ENCODE results near the gene FYB2. TPM values are rescaled to one million over a fixed set of nuclear protein-coding genes. Genes with fewer than 3 reads are reported as not detected.

Gene FYB2
- total and polyA plus RNA-seq, 4 donors = 1.5 TPM; not detected in 3

DNA sequence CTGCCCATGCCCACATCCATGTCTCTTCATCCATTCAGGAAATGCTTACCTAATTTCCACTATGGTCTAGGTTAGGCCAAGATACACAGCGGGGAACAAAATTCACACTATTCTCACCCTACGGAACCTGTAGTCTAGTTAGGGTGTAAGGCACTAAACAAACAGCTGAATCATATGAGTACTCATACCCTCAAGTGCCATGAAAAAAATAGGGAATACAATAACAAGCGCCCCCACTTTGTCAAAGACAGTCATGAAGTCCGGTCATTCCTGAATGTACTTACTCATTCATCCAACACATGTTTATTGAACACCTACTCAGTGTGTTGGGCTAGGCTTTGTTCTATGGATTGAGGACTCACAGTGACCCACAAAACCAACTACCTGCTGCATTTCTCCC lies 6.2 kb upstream of the FYB2 start:
- Histone ChIP-seq H3K4me3 (ENCODE audit: low read length in 2 of 2) (no peak overlapping the region), H3K27ac (ENCODE audit: low read depth in 1 of 2, low read length in 2 of 2) (no peak overlapping the region), H3K36me3 (ENCODE audit: control insufficient read depth in 1 of 2, insufficient read depth in 2 of 2, low read length in 1 of 2) (no peaks in the 10 kb centered on the region), H3K27me3 (ENCODE audit: control insufficient read depth in 1 of 2, insufficient read depth in 2 of 2, low read length in 1 of 2) (peaks cover 0 to 3% of the 10 kb centered on the region in 2 donors), H3K4me1 (ENCODE audit: control insufficient read depth in 1 of 2, insufficient read depth in 2 of 2, low read length in 2 of 2) (no peaks in the 10 kb centered on the region), H3K9me3 (ENCODE audit: control insufficient read depth, low read length) (no peaks in the 10 kb centered on the region)
- intact Hi-C loops (cut with DNase I) = loop anchor here in 1 of 2 donors (10.0 kb wide), 2 partner anchors 1541 to 1691 kb away; no protein-coding TSS in a partner anchor
- no peak for ATAC-seq (ENCODE audit: low FRiP score)
- no peak for DNase-seq
- 68 to 83% methylated on average over 4 of the region's 4 CpGs for WGBS, 2 donors

DNA sequence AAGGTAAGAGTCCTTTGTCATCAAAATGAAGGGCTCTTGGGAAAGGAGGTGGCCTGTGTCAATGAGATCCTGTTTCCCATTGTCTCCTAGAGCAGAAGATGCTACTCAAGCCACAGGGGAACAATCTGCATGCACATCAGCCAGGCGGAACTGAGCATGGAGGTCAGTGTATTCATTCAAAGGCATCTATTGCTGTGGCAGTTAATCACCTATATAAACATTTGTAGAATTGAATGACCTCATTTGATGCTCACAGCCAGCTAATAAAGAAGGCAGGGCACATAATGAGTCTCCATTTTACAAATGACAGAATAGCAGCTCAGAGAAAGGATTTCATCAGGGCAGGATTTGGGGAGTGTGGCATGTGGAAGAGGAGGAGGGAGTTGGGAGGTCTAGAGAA lies 5.7 kb upstream of the FYB2 start:
- Histone ChIP-seq H3K9me3 (ENCODE audit: control insufficient read depth, low read length) (no peaks in the 10 kb centered on the region), H3K27me3 (ENCODE audit: control insufficient read depth in 1 of 2, insufficient read depth in 2 of 2, low read length in 1 of 2) (peaks cover 0 to 3% of the 10 kb centered on the region in 2 donors), H3K36me3 (ENCODE audit: control insufficient read depth in 1 of 2, insufficient read depth in 2 of 2, low read length in 1 of 2) (no peaks in the 10 kb centered on the region), H3K4me3 (ENCODE audit: low read length in 2 of 2) (no peak overlapping the region), H3K27ac (ENCODE audit: low read depth in 1 of 2, low read length in 2 of 2) (no peak overlapping the region), H3K4me1 (ENCODE audit: control insufficient read depth in 1 of 2, insufficient read depth in 2 of 2, low read length in 2 of 2) (no peaks in the 10 kb centered on the region)
- ATAC-seq (ENCODE audit: low FRiP score) (no peak), DNase-seq (no peak)
- WGBS, 2 donors = 87 to 93% methylated on average over 1 of the region's 1 CpG
- intact Hi-C loops (cut with DNase I) = loop anchor here in 1 of 2 donors (10.0 kb wide), 2 partner anchors 1540 to 1690 kb away; no protein-coding TSS in a partner anchor

DNA sequence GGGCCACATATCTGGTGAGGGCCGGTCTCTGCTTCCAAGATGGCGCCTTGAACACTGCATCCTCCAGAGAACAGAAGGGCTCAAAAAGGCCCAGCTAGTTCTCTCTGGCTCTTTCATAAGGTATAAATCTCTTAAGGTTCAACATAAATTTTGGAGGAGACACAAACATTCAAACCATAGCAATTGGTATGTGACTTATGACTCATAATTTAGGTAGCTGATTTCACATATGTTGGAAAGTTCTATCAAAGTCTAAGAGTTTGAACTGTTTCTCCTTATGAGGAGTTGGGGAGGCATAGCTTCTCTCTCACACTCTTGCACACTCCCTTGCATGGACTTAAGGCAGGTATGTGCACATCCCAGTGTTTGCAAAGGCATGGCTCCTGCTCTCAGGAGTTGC lies 5.1 kb upstream of the FYB2 start:
- ATAC-seq (ENCODE audit: low FRiP score) = no peak
- Histone ChIP-seq H3K4me1 (ENCODE audit: control insufficient read depth in 1 of 2, insufficient read depth in 2 of 2, low read length in 2 of 2) (no peaks in the 10 kb centered on the region), H3K27ac (ENCODE audit: low read depth in 1 of 2, low read length in 2 of 2) (no peak overlapping the region), H3K27me3 (ENCODE audit: control insufficient read depth in 1 of 2, insufficient read depth in 2 of 2, low read length in 1 of 2) (peaks cover 0 to 3% of the 10 kb centered on the region in 2 donors), H3K9me3 (ENCODE audit: control insufficient read depth, low read length) (no peaks in the 10 kb centered on the region), H3K36me3 (ENCODE audit: control insufficient read depth in 1 of 2, insufficient read depth in 2 of 2, low read length in 1 of 2) (no peaks in the 10 kb centered on the region), H3K4me3 (ENCODE audit: low read length in 2 of 2) (no peak overlapping the region)
- intact Hi-C loops (cut with DNase I) = loop anchor here in 1 of 2 donors (10.0 kb wide), 2 partner anchors 1539 to 1689 kb away; no protein-coding TSS in a partner anchor
- DNase-seq = no peak
- 73 to 90% methylated on average over 2 of the region's 2 CpGs for WGBS, 2 donors

DNA sequence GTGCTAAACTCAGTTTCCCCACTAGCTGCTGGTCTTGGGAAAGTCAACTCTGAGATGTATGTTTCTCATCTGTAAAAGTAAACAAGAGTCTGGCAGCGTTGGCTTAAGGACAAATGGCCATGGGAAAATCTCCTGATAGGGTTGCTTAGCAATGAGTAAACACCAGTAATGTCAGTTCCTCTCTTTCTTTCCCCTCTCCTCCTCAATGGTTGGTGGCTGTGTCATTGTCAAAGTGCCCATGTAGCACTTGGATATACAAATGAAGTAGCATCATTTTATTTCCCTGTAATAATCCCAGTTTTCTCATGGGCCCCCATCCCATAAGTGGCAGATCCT lies 2.2 kb upstream of the FYB2 start:
- intact Hi-C loops (cut with DNase I) = loop anchor here in 1 of 2 donors (10.0 kb wide), 2 partner anchors 1537 to 1687 kb away; no protein-coding TSS in a partner anchor
- no peak overlapping the region for H3K27ac ChIP-seq (ENCODE audit: low read depth in 1 of 2, low read length in 2 of 2)
- no peaks in the 10 kb centered on the region for H3K36me3 ChIP-seq (ENCODE audit: control insufficient read depth in 1 of 2, insufficient read depth in 2 of 2, low read length in 1 of 2)
- no peak overlapping the region for H3K4me3 ChIP-seq (ENCODE audit: low read length in 2 of 2)
- DNase-seq (no peak), ATAC-seq (ENCODE audit: low FRiP score) (no peak)
- 1 to 3% methylated on average over 1 of the region's 1 CpG for WGBS, 2 donors
- H3K4me1 ChIP-seq (ENCODE audit: control insufficient read depth in 1 of 2, insufficient read depth in 2 of 2, low read length in 2 of 2) = no peaks in the 10 kb centered on the region
- H3K9me3 ChIP-seq (ENCODE audit: control insufficient read depth, low read length) = no peaks in the 10 kb centered on the region
- H3K27me3 ChIP-seq (ENCODE audit: control insufficient read depth in 1 of 2, insufficient read depth in 2 of 2, low read length in 1 of 2) = peaks cover 0 to 3% of the 10 kb centered on the region in 2 donors

DNA sequence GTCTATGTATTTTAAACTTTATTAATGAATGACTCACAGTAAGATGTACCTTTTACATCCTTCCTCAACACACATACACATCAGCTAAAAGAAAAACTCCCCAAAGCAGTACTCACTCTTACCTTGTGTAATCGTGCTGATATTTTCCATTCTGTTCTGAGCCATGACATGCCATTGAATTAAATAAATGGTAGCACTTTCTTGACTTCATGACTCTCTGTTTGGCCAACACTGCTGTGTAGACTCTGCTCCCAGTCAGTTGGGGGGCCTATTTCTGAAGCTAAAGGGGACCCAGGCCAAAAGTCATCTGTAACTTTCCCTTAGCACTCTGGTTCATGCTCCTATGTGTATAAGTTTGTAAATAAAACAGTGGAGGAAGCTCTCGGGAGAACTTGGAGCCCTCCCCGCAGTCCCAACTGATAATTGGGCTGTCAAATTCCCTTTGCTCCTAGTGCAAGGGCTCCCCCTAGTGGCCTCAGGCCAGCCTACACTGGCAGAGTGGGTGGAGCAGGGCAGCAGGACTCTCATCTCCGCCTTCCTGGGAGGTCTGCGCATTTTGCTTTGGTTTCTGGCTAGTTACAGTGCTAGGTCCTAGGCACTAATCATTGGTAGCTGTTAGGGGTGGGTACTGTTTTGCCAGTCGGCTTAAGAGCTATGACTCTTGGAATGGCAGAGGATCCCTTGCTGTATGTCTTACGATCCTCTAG lies 1.7 kb upstream of the FYB2 start:
- no peaks in the 10 kb centered on the region for H3K36me3 ChIP-seq (ENCODE audit: control insufficient read depth in 1 of 2, insufficient read depth in 2 of 2, low read length in 1 of 2)
- intact Hi-C loops (cut with DNase I) = loop anchor here in 1 of 2 donors (10.0 kb wide), 2 partner anchors 1536 to 1686 kb away; no protein-coding TSS in a partner anchor
- H3K4me3 ChIP-seq (ENCODE audit: low read length in 2 of 2) = no peak overlapping the region
- WGBS, 2 donors = 23 to 24% methylated on average over 7 of the region's 7 CpGs
- no peaks in the 10 kb centered on the region for H3K9me3 ChIP-seq (ENCODE audit: control insufficient read depth, low read length)
- no peaks in the 10 kb centered on the region for H3K4me1 ChIP-seq (ENCODE audit: control insufficient read depth in 1 of 2, insufficient read depth in 2 of 2, low read length in 2 of 2)
- no peak overlapping the region for H3K27ac ChIP-seq (ENCODE audit: low read depth in 1 of 2, low read length in 2 of 2)
- peak; percentile 77 to 91 for DNase-seq
- peak; percentile 65 for ATAC-seq (ENCODE audit: low FRiP score)
- peaks cover 0 to 3% of the 10 kb centered on the region in 2 donors for H3K27me3 ChIP-seq (ENCODE audit: control insufficient read depth in 1 of 2, insufficient read depth in 2 of 2, low read length in 1 of 2)

DNA sequence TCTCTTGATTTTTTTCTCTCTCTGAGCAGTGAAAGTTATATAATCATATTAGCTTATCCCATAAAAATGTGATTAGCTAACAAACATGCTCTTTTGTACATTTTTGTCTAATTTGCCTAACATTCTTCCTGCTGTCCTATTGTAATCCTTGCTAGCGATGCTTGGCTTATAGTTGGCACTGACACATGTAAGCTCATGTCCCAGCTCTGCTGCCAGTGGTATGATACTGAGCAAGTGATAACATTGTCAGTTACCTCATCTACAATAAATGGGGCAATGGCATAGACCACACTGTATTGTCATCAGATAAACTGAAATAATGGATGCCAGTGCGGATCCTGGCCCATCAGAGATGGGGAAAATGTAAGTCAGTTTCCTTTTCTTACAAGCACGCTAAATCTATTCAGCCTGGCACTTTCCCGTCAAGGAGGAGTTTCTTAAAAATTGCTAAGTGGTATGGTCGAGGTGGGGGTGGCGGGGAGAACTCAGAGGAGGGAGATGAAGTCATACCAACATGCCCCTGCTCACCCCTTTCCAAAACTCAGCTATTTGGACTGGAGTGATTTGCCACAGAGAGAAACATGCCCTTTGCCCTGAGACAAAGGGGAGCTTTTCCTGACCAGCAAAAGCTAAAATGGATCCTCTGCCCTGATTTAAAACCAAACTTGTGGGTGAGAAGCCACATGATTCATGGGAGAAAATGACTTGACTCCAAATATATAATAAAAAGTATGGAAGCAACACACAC lies 1.3 kb downstream of the FYB2 start:
- Histone ChIP-seq H3K27me3 (ENCODE audit: control insufficient read depth in 1 of 2, insufficient read depth in 2 of 2, low read length in 1 of 2) (no peaks in the 10 kb centered on the region), H3K4me1 (ENCODE audit: control insufficient read depth in 1 of 2, insufficient read depth in 2 of 2, low read length in 2 of 2) (no peaks in the 10 kb centered on the region), H3K36me3 (ENCODE audit: control insufficient read depth in 1 of 2, insufficient read depth in 2 of 2, low read length in 1 of 2) (no peaks in the 10 kb centered on the region), H3K4me3 (ENCODE audit: low read length in 2 of 2) (no peak overlapping the region), H3K27ac (ENCODE audit: low read depth in 1 of 2, low read length in 2 of 2) (no peak overlapping the region), H3K9me3 (ENCODE audit: control insufficient read depth, low read length) (peaks cover 5% of the 10 kb centered on the region)
- intact Hi-C loops (cut with DNase I) = no loop called here
- 74 to 81% methylated on average over 6 of the region's 6 CpGs for WGBS, 2 donors
- DNase-seq (no peak), ATAC-seq (ENCODE audit: low FRiP score) (no peak)

DNA sequence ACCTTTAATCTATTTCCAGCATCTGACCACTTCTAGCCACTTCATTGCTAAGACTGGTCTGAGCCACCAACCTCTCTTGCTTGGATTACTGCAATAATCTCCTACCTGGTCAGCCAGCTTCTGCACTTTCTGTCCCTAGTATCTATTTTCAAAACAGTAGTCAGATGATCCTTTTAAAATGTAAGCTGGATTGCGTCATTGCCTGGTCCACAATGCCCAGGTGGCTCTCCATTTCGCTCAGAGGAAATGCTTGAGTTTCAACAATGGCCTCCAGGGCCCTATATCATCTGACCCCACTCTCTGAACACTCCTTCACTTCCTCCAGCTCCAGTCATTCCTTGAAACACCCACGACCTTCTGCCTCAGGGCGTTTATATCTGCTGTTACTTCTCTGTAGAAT lies 2.3 kb downstream of the FYB2 start:
- Histone ChIP-seq H3K36me3 (ENCODE audit: control insufficient read depth in 1 of 2, insufficient read depth in 2 of 2, low read length in 1 of 2) (no peaks in the 10 kb centered on the region), H3K27me3 (ENCODE audit: control insufficient read depth in 1 of 2, insufficient read depth in 2 of 2, low read length in 1 of 2) (no peaks in the 10 kb centered on the region), H3K4me3 (ENCODE audit: low read length in 2 of 2) (no peak overlapping the region), H3K9me3 (ENCODE audit: control insufficient read depth, low read length) (peaks cover 5% of the 10 kb centered on the region), H3K4me1 (ENCODE audit: control insufficient read depth in 1 of 2, insufficient read depth in 2 of 2, low read length in 2 of 2) (no peaks in the 10 kb centered on the region), H3K27ac (ENCODE audit: low read depth in 1 of 2, low read length in 2 of 2) (no peak overlapping the region)
- DNase-seq (no peak), ATAC-seq (ENCODE audit: low FRiP score) (no peak)
- intact Hi-C loops (cut with DNase I) = no loop called here
- 67 to 83% methylated on average over 4 of the region's 4 CpGs for WGBS, 2 donors

DNA sequence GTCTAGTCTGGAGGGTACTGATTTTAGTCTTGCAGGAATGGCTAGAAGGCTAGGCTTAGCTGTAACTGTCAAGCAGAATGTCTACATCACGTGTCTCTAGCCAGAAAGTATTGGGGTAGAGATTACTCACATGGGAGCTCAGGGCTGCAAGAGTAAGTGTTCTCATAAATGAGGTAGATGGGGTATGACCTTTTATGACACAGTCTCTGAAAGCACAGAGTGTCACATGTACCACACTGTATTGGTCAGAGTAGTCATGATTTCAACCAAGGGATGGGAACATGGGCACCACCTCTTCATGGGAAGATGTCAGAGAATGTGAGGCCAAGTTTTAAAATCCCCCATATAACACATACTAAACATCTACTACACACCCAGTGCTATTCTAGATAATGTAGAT lies 2.9 kb downstream of the FYB2 start:
- Histone ChIP-seq H3K9me3 (ENCODE audit: control insufficient read depth, low read length) (peaks cover 5% of the 10 kb centered on the region), H3K4me1 (ENCODE audit: control insufficient read depth in 1 of 2, insufficient read depth in 2 of 2, low read length in 2 of 2) (no peaks in the 10 kb centered on the region), H3K27me3 (ENCODE audit: control insufficient read depth in 1 of 2, insufficient read depth in 2 of 2, low read length in 1 of 2) (no peaks in the 10 kb centered on the region), H3K4me3 (ENCODE audit: low read length in 2 of 2) (no peak overlapping the region), H3K36me3 (ENCODE audit: control insufficient read depth in 1 of 2, insufficient read depth in 2 of 2, low read length in 1 of 2) (no peaks in the 10 kb centered on the region), H3K27ac (ENCODE audit: low read depth in 1 of 2, low read length in 2 of 2) (no peak overlapping the region)
- ATAC-seq (ENCODE audit: low FRiP score) (no peak), DNase-seq (no peak)
- WGBS, 2 donors = 68 to 91% methylated on average over 1 of the region's 1 CpG
- intact Hi-C loops (cut with DNase I) = no loop called here
